PFSK-1 (cell line): ENCODE results near the gene SLC11A1.

Experiments
- POLR2AphosphoS5 ChIP-seq: IDR thresholded peaks from 2 replicates; pipeline ENCODE4 v1.6.1; 2012; ENCODE audit warnings: low read depth, mild to moderate bottlenecking, control low read depth, low read length, moderate library complexity
- SIN3A ChIP-seq: IDR thresholded peaks from 2 replicates; pipeline ENCODE4 v1.6.1; 2012; ENCODE audit warnings: mild to moderate bottlenecking, low read length, moderate library complexity, borderline replicate concordance; ENCODE audit not compliant: insufficient read depth
- TAF1 ChIP-seq: IDR thresholded peaks from 2 replicates; pipeline ENCODE4 v1.6.1; 2012; ENCODE audit warnings: low read length, control low read depth, borderline replicate concordance; ENCODE audit not compliant: insufficient read depth

DNA sequence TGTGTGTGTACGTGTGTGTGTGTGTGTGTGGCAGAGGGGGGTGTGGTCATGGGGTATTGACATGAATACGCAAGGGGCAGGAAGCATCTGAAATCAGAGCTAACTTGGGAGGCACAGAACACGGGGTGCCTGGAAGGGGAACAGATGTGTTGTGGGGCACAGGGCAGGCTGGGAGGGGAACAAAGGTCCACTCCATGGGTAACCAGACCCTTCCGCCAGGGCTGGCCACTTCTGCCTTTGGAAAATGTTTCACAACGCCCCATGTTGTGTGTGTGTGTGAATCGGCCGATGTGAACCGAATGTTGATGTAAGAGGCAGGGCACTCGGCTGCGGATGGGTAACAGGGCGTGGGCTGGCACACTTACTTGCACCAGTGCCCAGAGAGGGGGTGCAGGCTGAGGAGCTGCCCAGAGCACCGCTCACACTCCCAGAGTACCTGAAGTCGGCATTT lies at the start of gene SLC11A1:
- TF ChIP-seq SIN3A (no peak), POLR2AphosphoS5 (no peak), TAF1 (no peak)
